ENCODE measurements around the gene CETP. TPM values are rescaled to one million over a fixed set of nuclear protein-coding genes. Genes with fewer than 3 reads are reported as not detected.

Gene CETP
- total RNA-seq, 4 donors from 2014 or later: 0.55 TPM; not detected in 3

- in situ Hi-C loops (cut with MboI; ENCODE audit: low pct_ligation_motif_present in 1 of 4, low pct_unique_long_range_greater_than_20kb in 1 of 4, low sequenced_read_pairs in 3 of 4) (loop anchor here in 3 of 4 donors (5.0 to 25.0 kb wide), 3 partner anchors 83 to 212 kb away; partner anchors contain the start of gene SLC12A3 (in 3 of the 3)), intact Hi-C loops (cut with DNase I; ENCODE audit: low total_unique reads) (no loop called here)
- H3K27me3 ChIP-seq: no peaks in the 10 kb centered on the region
- WGBS, 2 donors (ENCODE audit: low coverage in 1 of 2): 79 to 87% methylated on average over 5 to 7 of the region's 7 CpGs
- H3K9me3 ChIP-seq: no peaks in the 10 kb centered on the region
- no peak for DNase-seq
- H3K27ac ChIP-seq: no peak overlapping the region
- peaks cover 0 to under 1% (median 0%) of the 10 kb centered on the region in 4 donors for H3K36me3 ChIP-seq
- no peak overlapping the region for H3K4me3 ChIP-seq
- no peaks in the 10 kb centered on the region for H3K4me1 ChIP-seq
- no peak for TF ChIP-seq POLR2A (IDR thresholded peaks at IDR 0.05)
Measured at GRCh38 chr16:56950455-56950854, 11.3 kb upstream of the CETP start.

GRCh38 chr16:56950881-56951771 lies 10.6 kb upstream of the CETP start:
- DNase-seq: peak; percentile 59
- no peaks in the 10 kb centered on the region for H3K4me1 ChIP-seq
- H3K27ac ChIP-seq: no peak overlapping the region
- no peak for TF ChIP-seq POLR2AphosphoS5 (IDR thresholded peaks at IDR 0.05)
- TF ChIP-seq POLR2A (IDR thresholded peaks at IDR 0.05): no peak
- TF ChIP-seq EP300 (IDR thresholded peaks at IDR 0.05; ENCODE audit: low read depth): no peak
- TF ChIP-seq, protein P1, sequence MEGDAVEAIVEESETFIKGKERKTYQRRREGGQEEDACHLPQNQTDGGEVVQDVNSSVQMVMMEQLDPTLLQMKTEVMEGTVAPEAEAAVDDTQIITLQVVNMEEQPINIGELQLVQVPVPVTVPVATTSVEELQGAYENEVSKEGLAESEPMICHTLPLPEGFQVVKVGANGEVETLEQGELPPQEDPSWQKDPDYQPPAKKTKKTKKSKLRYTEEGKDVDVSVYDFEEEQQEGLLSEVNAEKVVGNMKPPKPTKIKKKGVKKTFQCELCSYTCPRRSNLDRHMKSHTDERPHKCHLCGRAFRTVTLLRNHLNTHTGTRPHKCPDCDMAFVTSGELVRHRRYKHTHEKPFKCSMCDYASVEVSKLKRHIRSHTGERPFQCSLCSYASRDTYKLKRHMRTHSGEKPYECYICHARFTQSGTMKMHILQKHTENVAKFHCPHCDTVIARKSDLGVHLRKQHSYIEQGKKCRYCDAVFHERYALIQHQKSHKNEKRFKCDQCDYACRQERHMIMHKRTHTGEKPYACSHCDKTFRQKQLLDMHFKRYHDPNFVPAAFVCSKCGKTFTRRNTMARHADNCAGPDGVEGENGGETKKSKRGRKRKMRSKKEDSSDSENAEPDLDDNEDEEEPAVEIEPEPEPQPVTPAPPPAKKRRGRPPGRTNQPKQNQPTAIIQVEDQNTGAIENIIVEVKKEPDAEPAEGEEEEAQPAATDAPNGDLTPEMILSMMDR (IDR thresholded peaks at IDR 0.05): peak; percentile 38 to 69 (median 47)
- H3K9me3 ChIP-seq: no peaks in the 10 kb centered on the region
- H3K27me3 ChIP-seq: no peaks in the 10 kb centered on the region
- 54 to 59% methylated on average over 6 to 15 of the region's 15 CpGs for WGBS, 2 donors (ENCODE audit: low coverage in 1 of 2)
- in situ Hi-C loops (cut with MboI; ENCODE audit: low pct_ligation_motif_present in 1 of 4, low pct_unique_long_range_greater_than_20kb in 1 of 4, low sequenced_read_pairs in 3 of 4) (loop anchor here in 3 of 4 donors (5.0 to 25.0 kb wide), 3 partner anchors 84 to 211 kb away; partner anchors contain the start of gene SLC12A3 (in 3 of the 3)), intact Hi-C loops (cut with DNase I; ENCODE audit: low total_unique reads) (no loop called here)
- no peaks in the 10 kb centered on the region for H3K36me3 ChIP-seq
- no peak overlapping the region for H3K4me3 ChIP-seq

- H3K9me3 ChIP-seq: no peaks in the 10 kb centered on the region
- in situ Hi-C loops (cut with MboI; ENCODE audit: low pct_ligation_motif_present in 1 of 4, low pct_unique_long_range_greater_than_20kb in 1 of 4, low sequenced_read_pairs in 3 of 4) (loop anchor here in 3 of 4 donors (5.0 to 25.0 kb wide), 3 partner anchors 86 to 209 kb away; partner anchors contain the start of gene SLC12A3 (in 3 of the 3)), intact Hi-C loops (cut with DNase I; ENCODE audit: low total_unique reads) (no loop called here)
- TF ChIP-seq POLR2AphosphoS5 (IDR thresholded peaks at IDR 0.05): no peak
- TF ChIP-seq POLR2A (IDR thresholded peaks at IDR 0.05): no peak
- TF ChIP-seq, protein P1 (IDR thresholded peaks at IDR 0.05): no peak
- no peaks in the 10 kb centered on the region for H3K4me1 ChIP-seq
- WGBS, 2 donors (ENCODE audit: low coverage in 1 of 2): 82 to 90% methylated on average over 2 to 6 of the region's 6 CpGs
- H3K36me3 ChIP-seq: no peaks in the 10 kb centered on the region
- no peak for DNase-seq
- H3K4me3 ChIP-seq: no peak overlapping the region
- no peak overlapping the region for H3K27ac ChIP-seq
- no peaks in the 10 kb centered on the region for H3K27me3 ChIP-seq
Measured at GRCh38 chr16:56953006-56953405, 8.7 kb upstream of the CETP start.

DNA sequence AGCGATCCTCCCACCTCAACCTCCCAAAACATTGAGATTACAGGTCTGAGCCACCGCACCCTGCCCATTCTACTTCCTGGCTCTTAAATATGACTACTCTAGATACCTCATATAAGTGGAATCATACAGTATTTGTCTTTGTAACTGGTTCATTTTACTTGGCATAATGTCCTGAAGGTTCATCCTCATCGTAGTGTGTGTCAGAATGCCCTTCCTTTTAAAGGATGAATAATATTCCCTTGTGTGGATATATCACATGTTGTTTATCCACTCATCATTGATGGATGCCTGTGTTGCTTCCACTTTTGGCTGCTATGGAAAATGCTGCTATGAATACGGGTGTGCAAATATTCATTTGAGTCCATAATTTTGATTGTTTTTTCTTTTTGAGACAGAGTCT lies 5.7 kb upstream of the CETP start:
- Histone ChIP-seq H3K27me3 (no peaks in the 10 kb centered on the region), H3K9me3 (no peaks in the 10 kb centered on the region), H3K4me3 (no peak overlapping the region), H3K4me1 (no peaks in the 10 kb centered on the region), H3K36me3 (no peaks in the 10 kb centered on the region), H3K27ac (no peak overlapping the region)
- in situ Hi-C loops (cut with MboI; ENCODE audit: low pct_ligation_motif_present in 1 of 4, low pct_unique_long_range_greater_than_20kb in 1 of 4, low sequenced_read_pairs in 3 of 4): loop anchor here in 2 of 4 donors (10.0 to 25.0 kb wide), 2 partner anchors 91 to 206 kb away; partner anchors contain the start of gene SLC12A3 (in 1 of the 2)
- WGBS, 2 donors (ENCODE audit: low coverage in 1 of 2): 80 to 88% methylated on average over 2 to 4 of the region's 4 CpGs
- intact Hi-C loops (cut with DNase I; ENCODE audit: low total_unique reads): no loop called here
- no peak for TF ChIP-seq POLR2AphosphoS5 (IDR thresholded peaks at IDR 0.05)
- TF ChIP-seq, protein P1 (IDR thresholded peaks at IDR 0.05): no peak
- no peak for TF ChIP-seq POLR2A (IDR thresholded peaks at IDR 0.05)
- TF ChIP-seq EP300 (IDR thresholded peaks at IDR 0.05; ENCODE audit: low read depth): no peak
- no peak for DNase-seq
